Measurements from ENCODE around the gene HOXA2. TPM values are rescaled to one million over a fixed set of nuclear protein-coding genes. Genes with fewer than 3 reads are reported as not detected.
A peak's percentile ranks its signal among the peaks of the same experiment; 100 is the strongest.

HOXA2 gene
- total RNA-seq, 1 experiment from 2014 or later = 0.84 TPM

DNA sequence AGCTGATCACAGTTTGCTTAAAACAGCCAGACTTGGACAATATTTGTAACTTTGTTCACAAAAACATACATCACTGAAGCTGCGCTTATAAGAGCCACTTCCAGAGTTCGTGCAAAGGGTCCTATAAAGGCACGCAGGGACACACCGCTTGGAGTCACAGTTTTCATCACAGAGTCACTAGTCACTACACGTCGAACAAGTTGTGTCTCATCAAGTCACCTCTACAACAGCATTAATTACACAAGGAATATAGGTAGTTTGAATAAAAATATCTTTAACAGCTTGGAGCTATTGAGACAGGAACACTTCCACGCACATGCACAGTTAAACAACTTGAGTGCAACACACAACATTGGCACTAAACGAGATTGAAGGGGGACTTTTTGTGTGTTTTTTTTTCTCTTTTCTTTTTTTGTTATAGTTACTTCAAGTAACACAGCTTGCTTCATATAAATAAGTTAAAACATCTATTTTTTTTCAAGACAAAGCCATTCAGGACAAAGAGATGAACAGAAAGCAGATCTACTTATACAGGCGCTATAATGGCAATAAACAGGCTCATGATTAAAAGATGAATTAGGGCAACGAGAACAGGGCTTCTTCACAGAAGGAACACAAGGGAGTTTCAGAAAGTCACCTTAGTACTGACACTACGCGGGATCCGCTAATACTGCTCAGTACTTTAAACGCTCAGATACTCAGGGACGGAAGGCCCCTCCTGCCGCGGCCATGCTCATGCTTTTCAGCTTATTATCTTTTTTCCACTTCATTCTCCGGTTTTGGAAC, 38.8 kb upstream of the HOXA2 start:
- no peak for DNase-seq (ENCODE audit: low read depth)

- DNase-seq (ENCODE audit: low read depth) = no peak
Observed at GRCh38 chr7:27140126-27140857, 37.8 kb upstream of the HOXA2 start.

GRCh38 chr7:27139334-27140125, 37.0 kb upstream of the HOXA2 start:
- peak; percentile 66 for DNase-seq (ENCODE audit: low read depth)

DNA sequence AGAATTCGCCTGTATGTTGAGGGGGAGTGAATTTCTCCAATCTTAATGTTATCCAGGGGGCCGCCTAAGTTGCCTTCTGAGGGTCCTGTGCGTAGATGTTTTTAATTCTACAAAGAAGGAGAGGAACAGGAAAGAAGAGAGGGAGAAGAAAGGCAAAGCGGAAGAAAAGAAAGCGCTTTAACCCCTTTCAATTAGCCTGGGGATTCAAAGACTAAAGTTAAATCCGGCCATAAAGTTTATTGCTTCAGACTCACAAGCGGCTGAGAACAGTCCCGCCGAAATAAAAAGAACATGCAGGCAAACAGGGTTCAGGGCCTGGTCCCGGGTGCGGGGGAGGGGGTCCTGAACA, 36.5 kb upstream of the HOXA2 start:
- DNase-seq (ENCODE audit: low read depth) = no peak

DNA sequence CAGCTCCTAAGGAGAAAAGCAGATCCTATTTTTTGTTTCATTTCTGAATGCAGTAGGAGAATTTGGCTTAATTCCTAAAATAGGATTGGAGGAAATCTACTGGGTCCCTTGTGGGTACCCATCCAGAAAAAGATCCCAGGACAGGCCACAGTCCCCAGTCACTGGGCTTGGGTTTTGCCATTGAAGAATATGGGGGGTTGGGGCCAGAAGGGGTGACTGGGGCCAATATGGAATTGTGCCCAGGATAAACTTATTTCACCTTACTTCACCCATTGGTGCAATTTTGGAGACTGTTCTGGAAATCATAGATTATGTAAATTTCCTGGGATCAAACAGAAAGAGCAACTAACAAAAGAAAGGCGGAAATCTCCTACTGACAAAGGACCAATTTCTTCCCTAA, 36.0 kb upstream of the HOXA2 start:
- DNase-seq (ENCODE audit: low read depth) = no peak

GRCh38 chr7:27137640-27138315, 35.3 kb upstream of the HOXA2 start:
- DNase-seq (ENCODE audit: low read depth) = no peak

DNA sequence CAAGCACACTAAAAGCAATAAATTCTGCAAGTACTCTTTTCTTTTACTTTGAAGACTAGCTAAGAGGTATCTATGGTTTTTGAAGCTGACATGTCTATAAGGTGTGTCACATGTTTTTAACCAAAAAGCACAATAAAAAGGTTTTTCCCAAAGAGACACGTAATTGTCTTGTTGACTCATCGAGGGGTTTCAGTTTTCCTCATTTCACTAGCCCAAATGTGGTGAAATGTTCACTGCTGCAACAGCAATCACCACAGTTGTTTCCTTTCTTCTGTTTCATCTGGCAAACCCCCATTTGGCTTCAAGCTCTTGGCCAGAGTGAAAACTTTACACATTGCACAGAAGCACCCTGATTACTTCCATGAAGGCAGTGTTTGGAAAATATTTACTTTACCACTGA, 31.9 kb upstream of the HOXA2 start:
- peak; percentile 98 for DNase-seq (ENCODE audit: low read depth)

DNA sequence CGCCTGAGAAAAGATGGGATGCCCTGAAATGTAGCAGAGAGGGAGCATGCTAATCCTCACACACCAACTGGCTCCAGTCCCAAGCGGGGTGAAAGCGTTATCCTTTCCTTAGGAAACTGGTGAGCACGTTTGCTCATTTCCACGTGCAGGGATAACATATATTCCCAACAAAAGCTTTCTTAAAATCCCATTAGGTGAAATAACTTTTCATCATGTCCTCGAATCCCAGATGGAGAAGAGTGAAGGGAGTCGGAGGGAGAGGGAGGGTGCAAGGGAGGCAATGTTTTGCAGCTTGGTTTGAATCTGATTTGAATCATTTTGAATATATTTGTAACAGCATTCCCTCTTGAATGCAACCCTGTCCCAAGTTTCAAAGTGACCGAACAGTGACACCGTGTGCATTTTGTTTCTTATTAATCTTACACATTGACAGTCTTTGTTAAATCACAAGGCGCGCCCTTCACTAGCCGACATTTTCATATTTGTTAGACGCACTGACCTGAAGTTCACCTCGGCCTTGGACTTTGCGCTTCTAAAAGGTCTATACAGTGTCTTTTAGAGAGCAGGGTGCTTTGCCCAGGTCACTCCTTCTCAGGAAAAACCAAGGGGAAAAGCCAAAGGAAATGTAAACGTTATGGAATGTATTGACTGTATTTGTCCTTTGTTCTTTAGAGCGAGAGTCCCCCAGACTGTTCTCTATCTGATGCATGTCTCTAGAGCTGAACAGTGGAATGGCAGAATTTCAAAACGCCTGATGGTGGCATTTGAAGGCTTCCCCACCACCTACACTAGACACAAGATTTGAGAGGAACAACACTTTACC, 31.1 kb upstream of the HOXA2 start:
- no peak for DNase-seq (ENCODE audit: low read depth)

DNA sequence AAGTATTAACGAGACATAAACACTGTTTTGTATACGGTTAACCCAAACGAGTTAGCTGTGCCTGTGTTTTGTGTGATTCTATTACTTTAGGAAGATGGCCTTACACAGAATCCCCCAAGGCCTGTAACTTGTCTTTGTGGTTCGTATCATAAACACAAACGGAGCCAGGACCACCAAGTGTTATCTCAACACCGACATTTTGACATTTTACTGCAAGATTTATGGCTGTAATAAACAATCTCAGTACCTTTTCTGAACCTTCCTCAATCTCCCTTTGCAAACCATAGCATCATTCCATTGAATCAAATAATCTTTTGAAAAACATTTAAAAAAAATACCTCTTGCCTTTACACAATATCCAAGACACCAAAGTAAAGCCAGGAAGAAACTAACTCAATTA, 30.5 kb upstream of the HOXA2 start:
- DNase-seq (ENCODE audit: low read depth) = no peak

GRCh38 chr7:27132214-27132613, 29.7 kb upstream of the HOXA2 start:
- DNase-seq (ENCODE audit: low read depth) = no peak

DNA sequence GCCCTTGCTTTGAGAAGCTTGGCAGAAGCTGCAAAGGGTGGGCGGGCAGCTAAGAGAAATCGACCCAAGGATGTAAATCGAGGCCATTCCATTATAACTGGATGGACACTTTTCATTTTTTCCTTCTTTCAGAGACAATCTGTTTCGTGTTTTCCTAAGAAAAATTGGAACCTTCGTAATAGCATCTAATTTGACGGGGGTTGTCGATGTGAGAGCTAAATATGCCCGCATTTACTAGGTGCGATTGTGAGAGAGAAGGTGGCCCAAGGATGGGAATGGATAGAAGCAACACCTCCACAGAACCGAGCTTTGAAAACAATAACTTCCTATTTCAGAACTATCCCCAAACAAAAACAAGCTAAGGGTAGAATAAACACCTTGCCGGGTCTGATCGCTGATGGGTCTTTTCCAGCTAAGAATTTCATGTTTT, 28.9 kb upstream of the HOXA2 start:
- DNase-seq (ENCODE audit: low read depth) = no peak

GRCh38 chr7:27130540-27131389, 28.3 kb upstream of the HOXA2 start, which contains the start of gene HOXA4:
TSS of gene HOXA4 (minus strand) at chr7:27130757. CDS start at chr7:27130733, 24 bp downstream.
- DNase-seq (ENCODE audit: low read depth) = peak; percentile 93

- peak; percentile 72 for DNase-seq (ENCODE audit: low read depth)
Observed at GRCh38 chr7:27129729-27130539, 27.5 kb upstream of the HOXA2 start.

GRCh38 chr7:27128776-27129728, 26.6 kb upstream of the HOXA2 start:
- no peak for DNase-seq (ENCODE audit: low read depth)

GRCh38 chr7:27128034-27128433, 25.6 kb upstream of the HOXA2 start:
- no peak for DNase-seq (ENCODE audit: low read depth)

DNA sequence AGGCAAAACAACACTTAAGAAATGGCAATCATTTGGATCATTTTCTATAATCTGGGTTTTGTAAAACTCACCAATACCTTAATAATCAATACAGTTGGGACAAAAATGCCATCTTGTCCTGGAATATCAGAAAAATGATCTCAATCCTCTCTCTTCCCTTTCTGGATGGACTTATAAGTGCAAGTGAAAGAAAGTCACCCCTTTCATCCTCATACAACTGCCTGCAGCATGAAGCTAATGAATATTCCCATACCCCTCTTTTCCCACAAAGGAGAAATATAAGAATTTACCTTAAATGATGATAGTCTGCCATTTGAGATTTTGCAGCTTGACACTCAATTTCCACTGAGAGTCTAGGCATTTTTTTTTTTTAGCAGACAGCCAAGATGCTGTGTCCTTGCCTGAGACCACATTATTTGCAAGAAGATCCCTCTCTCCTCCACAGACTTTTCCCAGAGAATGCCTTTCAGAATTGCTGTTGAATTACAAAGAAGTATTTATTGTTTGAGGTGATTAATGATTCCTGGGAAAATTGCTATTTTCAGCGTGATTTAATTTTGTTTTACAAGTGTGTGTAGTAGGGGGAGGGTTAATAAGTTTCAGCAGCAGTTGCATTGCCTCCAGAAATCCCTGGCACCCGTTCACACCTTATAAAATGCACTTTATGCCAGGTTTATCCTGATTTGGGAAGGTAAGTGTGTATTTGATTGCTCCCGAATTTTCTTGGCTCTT, 24.3 kb upstream of the HOXA2 start:
- no peak for DNase-seq (ENCODE audit: low read depth)

- DNase-seq (ENCODE audit: low read depth) = no peak
Observed at GRCh38 chr7:27125986-27126394, 23.5 kb upstream of the HOXA2 start.

All from RPMI7951 (cell line).